K562 (cell line): Measurements from ENCODE around the gene HLF. TPM values are rescaled to one million over a fixed set of nuclear protein-coding genes. Genes with fewer than 3 reads are reported as not detected.

Source experiments
- ATAC-seq: fragments of 200-7000 bp; cut with Tn5 transposase; 3 replicates; pipeline ENCODE4 v1.9.1; 2020; ENCODE audit warnings: moderate library complexity
- BruUV-seq: library from RNA; stranded (reverse); fragments of 400-500 nt; replicated peaks from 2 replicates; lab custom pipeline; 2021; lab: Mats Ljungman, UMichigan
- CTCF ChIA-PET: fragments of 300-600 bp; formaldehyde crosslinking; extraction: SDS; loops from one replicate; lab custom pipeline; 2021; ENCODE audit warnings: low intra/inter-chr PET ratio; lab: Yijun Ruan, JAX
- POLR2A ChIA-PET: fragments of 300-600, 350-650 bp; sonication (Branson Sonifier 250); formaldehyde crosslinking; extraction: SDS; loops from one replicate; lab custom pipeline; 2021; ENCODE audit warnings: antibody characterized with exemption, inconsistent platforms; lab: Yijun Ruan, JAX
- DNase-seq, 4 experiments: peaks; one replicate each; pipeline versions ENCODE4 v3.0.0 to v3.0.0-alpha.2; 2011 to 2018; ENCODE audit warnings: low spot score in 3 of 4, mixed read lengths in 3 of 4; ENCODE audit errors: extremely low read depth in 1 of 4
- FAIRE-seq: peaks from 2 replicates; lab custom pipeline; 2011; peaks lifted over from hg19 to GRCh38; lab: Jason Lieb, UNC
- H2AFZ ChIP-seq: 2 replicates; pipeline ENCODE4 v1.6.0; 2011; ENCODE audit warnings: low read depth, low read length, control low read depth, inconsistent platforms
- H3K27ac ChIP-seq: fragments of 200-600 bp; 3 replicates; pipeline ENCODE4 v1.8.0; 2011; ENCODE audit warnings: low read depth, mild to moderate bottlenecking, control low read depth, inconsistent platforms, low read length, moderate library complexity, mixed read lengths; ENCODE audit errors: extremely low read depth
- H3K27me3 ChIP-seq, 2 experiments: fragments of 300-600 bp in 1 of 2; 2 replicates in 1 of 2; 3 replicates in 1 of 2; pipeline versions ENCODE4 v1.6.0 to v1.8.0; 2011; ENCODE audit warnings: inconsistent platforms in 2 of 2, low read length in 2 of 2, mild to moderate bottlenecking in 1 of 2, mixed read lengths in 1 of 2, moderate library complexity in 1 of 2; ENCODE audit not compliant: control insufficient read depth in 2 of 2, insufficient read depth in 2 of 2
- H3K36me3 ChIP-seq: fragments of 300-600 bp; 3 replicates; pipeline ENCODE4 v1.8.0; 2011; ENCODE audit warnings: mild to moderate bottlenecking, low read length, inconsistent platforms; ENCODE audit not compliant: control insufficient read depth, insufficient read depth
- H3K4me1 ChIP-seq, 2 experiments: fragments of 200-600 bp in 1 of 2; replicated peaks in 1 of 2; 2 replicates in 1 of 2; 3 replicates in 1 of 2; pipeline versions ENCODE4 v1.5.1 to v1.8.0; 2011; ENCODE audit warnings: inconsistent platforms in 2 of 2, low read length in 2 of 2, mild to moderate bottlenecking in 1 of 2, mixed read lengths in 1 of 2, moderate library complexity in 1 of 2; ENCODE audit not compliant: control insufficient read depth in 2 of 2, insufficient read depth in 2 of 2
- H3K4me2 ChIP-seq: 2 replicates; pipeline ENCODE4 v1.6.1; 2011; ENCODE audit warnings: low read length, control low read depth, inconsistent platforms, mixed read lengths; ENCODE audit not compliant: insufficient read depth
- H3K4me3 ChIP-seq: fragments of 200-600 bp; sonication (generic), shearing (Covaris generic); 2 replicates; pipeline ENCODE4 v1.5.1; 2016; ENCODE audit warnings: control low read depth, inconsistent platforms
- H3K79me2 ChIP-seq: fragments of 200-600 bp; 3 replicates; pipeline ENCODE4 v1.8.0; 2011; ENCODE audit warnings: low read length, inconsistent platforms; ENCODE audit not compliant: control insufficient read depth, insufficient read depth
- H3K9ac ChIP-seq, 2 experiments: 2 replicates each; pipeline versions ENCODE4 v1.6.0 to v1.6.1; 2011; ENCODE audit warnings: low read depth in 2 of 2, low read length in 2 of 2, control low read depth in 1 of 2, inconsistent platforms in 1 of 2, mild to moderate bottlenecking in 1 of 2, mixed read lengths in 1 of 2; ENCODE audit not compliant: insufficient read depth in 1 of 2
- H3K9me1 ChIP-seq: one replicate; pipeline ENCODE4 v1.6.0; 2011; ENCODE audit warnings: inconsistent platforms, mild to moderate bottlenecking, low read length, moderate library complexity; ENCODE audit not compliant: control insufficient read depth, insufficient read depth
- H3K9me3 ChIP-seq: replicated peaks from 2 replicates; pipeline ENCODE4 v1.5.1; 2011; ENCODE audit warnings: low read depth, low read length, inconsistent platforms; ENCODE audit not compliant: control insufficient read depth, insufficient read depth
- H4K20me1 ChIP-seq: replicated peaks from 2 replicates; pipeline ENCODE4 v1.6.1; 2011; ENCODE audit warnings: low read length, inconsistent platforms, mixed read lengths; ENCODE audit not compliant: control insufficient read depth, insufficient read depth
- ATF1 ChIP-seq, 2 experiments: fragments of 450-650 bp in 1 of 2; IDR thresholded peaks; 2 replicates each; pipeline ENCODE4 v1.6.1; 2016; ENCODE audit warnings: missing compliant biosample characterization in 1 of 2, missing genetic modification characterization in 1 of 2
- CC2D1A ChIP-seq: fragments of 450-650 bp; IDR thresholded peaks from 2 replicates; pipeline ENCODE4 v1.6.1; 2017; ENCODE audit warnings: mild to moderate bottlenecking
- CEBPB ChIP-seq: fragments of 450-650 bp; IDR thresholded peaks from 2 replicates; pipeline ENCODE4 v1.6.1; 2016; ENCODE audit warnings: missing genetic modification characterization, missing compliant biosample characterization
- ELF1 ChIP-seq: fragments of 200-800 bp; sonication (Bioruptor generic); IDR thresholded peaks from 2 replicates; pipeline ENCODE4 v1.6.1; 2016; ENCODE audit warnings: missing genetic modification characterization, missing compliant biosample characterization
- ELF4 ChIP-seq: fragments of 450-650 bp; formaldehyde crosslinking; IDR thresholded peaks from 2 replicates; pipeline ENCODE4 v1.4.0; 2022; ENCODE audit warnings: missing genetic modification characterization
- ESRRA ChIP-seq: fragments of 450-650 bp; IDR thresholded peaks from 2 replicates; pipeline ENCODE4 v1.6.1; 2014; ENCODE audit warnings: low read depth, mild to moderate bottlenecking, moderate library complexity, borderline replicate concordance
- JUND ChIP-seq, 2 experiments: IDR thresholded peaks; 2 replicates in 1 of 2; 3 replicates in 1 of 2; pipeline ENCODE4 v1.6.1; 2011; ENCODE audit warnings: borderline replicate concordance in 2 of 2, low read depth in 2 of 2, low read length in 2 of 2, improper control_type of control experiment in 1 of 2, missing biosample characterization in 1 of 2, missing genetic modification characterization in 1 of 2, missing genetic modification reagents in 1 of 2
- NCOA6 ChIP-seq: fragments of 450-650 bp; IDR thresholded peaks from 2 replicates; pipeline ENCODE4 v1.6.1; 2017; ENCODE audit warnings: mild to moderate bottlenecking
- NR2C2 ChIP-seq, 2 experiments: fragments of 200-800 bp in 1 of 2; sonication (Bioruptor generic) in 1 of 2; sonication (generic) in 1 of 2; formaldehyde crosslinking in 1 of 2; IDR thresholded peaks; 2 replicates each; pipeline versions ENCODE4 v1.6.1 to v1.8.0; 2016 to 2022; ENCODE audit warnings: mild to moderate bottlenecking in 1 of 2, missing compliant biosample characterization in 1 of 2, missing genetic modification characterization in 1 of 2, missing genetic modification reagents in 1 of 2
- NR4A1 ChIP-seq, 2 experiments: fragments of 250-450 bp in 1 of 2; fragments of 450-650 bp in 1 of 2; sonication (Bioruptor Pico) in 1 of 2; IDR thresholded peaks; 2 replicates each; pipeline versions ENCODE4 v1.4.0 to v1.6.1; 2016 to 2020; ENCODE audit warnings: mild to moderate bottlenecking in 2 of 2, missing compliant biosample characterization in 1 of 2, missing genetic modification characterization in 1 of 2, moderate library complexity in 1 of 2
- PHB ChIP-seq: fragments of 250-450 bp; sonication (Bioruptor Pico); IDR thresholded peaks from 2 replicates; pipeline ENCODE4 v1.5.0; 2021
- SOX6 ChIP-seq: fragments of 450-650 bp; IDR thresholded peaks from 2 replicates; pipeline ENCODE4 v1.6.1; 2014; ENCODE audit warnings: mild to moderate bottlenecking
- STAT5B ChIP-seq: fragments of 250-450 bp; sonication (Bioruptor Pico); IDR thresholded peaks from 2 replicates; pipeline ENCODE4 v1.8.0; 2021; ENCODE audit warnings: mild to moderate bottlenecking, inconsistent platforms
- TAF1 ChIP-seq: IDR thresholded peaks from 2 replicates; pipeline ENCODE4 v1.6.1; 2011; ENCODE audit warnings: mild to moderate bottlenecking, low read length, moderate library complexity; ENCODE audit not compliant: insufficient read depth, control insufficient read depth, severe bottlenecking; ENCODE audit errors: extremely low read depth
- TEAD1 ChIP-seq, 2 experiments: fragments of 450-650 bp in 1 of 2; sonication (generic) in 1 of 2; formaldehyde crosslinking; IDR thresholded peaks; 2 replicates each; pipeline versions ENCODE4 v1.4.0 to v1.8.0; 2020 to 2022; ENCODE audit warnings: mild to moderate bottlenecking in 2 of 2, missing genetic modification reagents in 1 of 2
- ZNF354B ChIP-seq: fragments of 250-450 bp; sonication (Bioruptor Pico); IDR thresholded peaks from 2 replicates; pipeline ENCODE4 v1.4.0; 2020
- ZNF445 ChIP-seq: fragments of 250-450 bp; sonication (Bioruptor Pico); IDR thresholded peaks from 2 replicates; pipeline ENCODE4 v1.4.0; 2020; ENCODE audit warnings: low read depth, mild to moderate bottlenecking, moderate library complexity
- ZNF766 ChIP-seq: fragments of 200-800 bp; sonication (Bioruptor generic); conservative IDR thresholded peaks from 2 replicates; pipeline ENCODE4 v1.6.1; 2016; ENCODE audit warnings: missing genetic modification characterization, missing compliant biosample characterization
- WGBS: fragments of 100-300 bp; shearing (Covaris generic); methylation state at CpG from one replicate; pipeline ENCODE4 v1.1.6; 2016; ENCODE audit warnings: low coverage, mixed read lengths; ENCODE audit not compliant: insufficient coverage; ENCODE audit errors: missing lambda C conversion rate; 5-methylcytosine and 5-hydroxymethylcytosine counted together
- in situ Hi-C: fragments of 300-500 bp; cut with MboI; formaldehyde crosslinking; loops from 4 replicates; pipeline ENCODE4 v1.15.0; 2018; ENCODE audit warnings: inconsistent platforms, mixed read lengths
- intact Hi-C: fragments of 100-400 bp; cut with micrococcal nuclease; formaldehyde crosslinking; loops from 2 replicates; pipeline ENCODE4 v1.14.2; 2022
- polyA plus RNA-seq, 8 experiments: library from polyadenylated mRNA; depleted of rRNA in 4 of 8; stranded (reverse) in 5 of 8; unstranded in 3 of 8; fragments of >200 nt; fragmentation: Nextera tagmentation in 2 of 8; fragmentation: Illumina TruSeq in 1 of 8; extraction: Ambion mirVana in 2 of 8; extraction: Trizol in 1 of 8; gene quantifications; 2 replicates each; pipeline versions ENCODE4 v1.2.1 to v1.2.3, GENCODE V29; 2011 to 2014; ENCODE audit warnings: inconsistent platforms in 1 of 8, missing spikeins in 1 of 8
- total RNA-seq, 7 experiments: library from RNA; depleted of rRNA in 6 of 7; stranded (reverse); fragments of >200 nt in 6 of 7; fragmentation: Illumina TruSeq in 2 of 7; extraction: Trizol in 2 of 7; gene quantifications; 2 replicates each; pipeline versions ENCODE4 v1.2.1 to v1.2.3, GENCODE V29; 2011 to 2021; ENCODE audit warnings: low replicate concordance in 1 of 7
- TF ChIP-seq, protein P1 (sequence below), 3 experiments: fragments of 200-800 bp in 1 of 3; sonication (Bioruptor generic) in 1 of 3; sonication (generic) in 1 of 3; formaldehyde crosslinking in 1 of 3; IDR thresholded peaks; 2 replicates each; pipeline versions ENCODE4 v1.6.1 to v1.8.0; 2016 to 2022; ENCODE audit warnings: mild to moderate bottlenecking in 2 of 3, missing compliant biosample characterization in 2 of 3, missing genetic modification characterization in 2 of 3, missing genetic modification reagents in 1 of 3

HLF gene
- total and polyA plus RNA-seq, 9 of the 15 experiments (the other 6 are each of a cell fraction or from before 2014, with no cell fraction given): 0.03 to 0.24 (median 0.09) TPM

DNA sequence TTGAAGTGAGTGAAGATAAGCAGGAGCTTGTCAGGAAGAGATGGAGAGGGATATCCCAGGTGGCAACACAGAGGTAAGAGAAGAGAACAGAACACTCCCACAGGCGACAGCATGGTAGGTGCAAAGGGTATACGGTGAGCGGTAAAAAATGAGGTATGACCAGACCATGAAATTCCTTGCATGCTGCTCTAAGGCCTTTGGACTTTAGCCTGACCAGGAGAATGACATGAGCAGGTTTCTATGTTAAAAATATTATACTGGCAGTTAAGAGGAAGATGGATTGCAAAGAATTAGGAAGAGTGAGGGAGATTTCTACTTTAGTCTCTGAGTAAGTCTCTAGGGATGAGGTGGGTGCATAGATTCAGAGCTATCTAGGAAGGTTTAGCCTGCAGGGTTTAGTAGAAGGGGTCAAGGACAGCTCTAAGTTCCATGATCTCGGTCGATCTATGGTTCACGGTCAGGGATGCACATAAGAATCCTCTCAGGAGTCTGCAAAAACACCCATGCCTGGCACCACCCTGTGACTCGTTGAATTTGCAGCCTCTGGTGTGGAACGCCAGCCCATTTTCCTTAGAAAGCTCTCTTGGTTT is 65.7 kb downstream of the HLF start (continued):
- TF ChIP-seq TAF1 (no peak), ZNF445 (CRISPR knock-in tag) (no peak), ELF4 (CRISPR knock-in tag) (no peak), ZNF354B (CRISPR knock-in tag) (no peak), JUND (IDR thresholded peaks at IDR 0.05; ENCODE audit: borderline replicate concordance, low read depth, low read length) (no peak), JUND (tag; IDR thresholded peaks at IDR 0.05; ENCODE audit: borderline replicate concordance, low read depth, low read length) (no peak), ATF1 (CRISPR knock-in tag; IDR thresholded peaks at IDR 0.05) (no peak), ATF1 (tag; IDR thresholded peaks at IDR 0.05) (no peak)

DNA sequence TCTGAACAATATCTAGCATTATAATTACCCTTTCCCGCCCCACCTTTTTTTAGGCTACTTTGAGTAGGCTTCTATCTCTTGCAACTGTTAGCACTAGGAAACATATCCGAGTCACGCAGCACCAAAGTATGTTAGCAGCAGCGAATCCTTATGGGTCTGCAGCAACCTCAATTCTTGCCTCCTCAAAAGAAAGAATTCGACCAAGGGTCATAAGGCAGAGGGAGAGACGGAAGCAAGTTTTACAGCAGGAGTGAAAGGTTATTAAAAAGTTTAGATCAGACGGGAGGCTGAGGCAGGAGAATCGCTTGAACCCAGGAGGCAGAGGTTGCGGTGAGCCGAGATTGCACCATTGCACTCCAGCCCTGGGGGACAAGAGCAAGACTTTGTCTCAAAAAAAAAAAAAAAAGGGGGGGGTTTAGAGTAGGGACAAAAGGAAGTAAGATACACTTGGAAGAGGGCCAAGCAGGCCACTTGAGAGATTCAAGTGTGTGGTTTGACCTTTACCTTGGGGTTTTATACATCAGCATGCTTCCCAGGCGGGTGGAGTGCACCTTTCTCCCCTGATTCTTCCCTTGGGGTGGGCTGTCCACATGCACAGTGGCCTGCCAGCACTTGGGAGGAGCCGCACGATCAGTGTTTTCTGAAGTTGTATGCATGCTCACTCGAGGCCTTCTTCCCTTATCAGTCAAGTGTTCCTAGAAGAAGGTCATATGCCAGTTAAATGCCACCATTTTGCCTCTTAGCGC is 67.7 kb downstream of the HLF start:
- H3K79me2 ChIP-seq: no peaks in the 10 kb centered on the region
- intact Hi-C loops: no loop called here
- no peaks in the 10 kb centered on the region for H3K36me3 ChIP-seq
- H4K20me1 ChIP-seq: no peaks in the 10 kb centered on the region
- H2AFZ ChIP-seq: 0 out of 2 replicates have a peak overlapping the region, but pooled peaks have one; percentile 9
- ATAC-seq: peak; percentile 64
- H3K27ac ChIP-seq: no peak overlapping the region
- ChIA-PET POLR2A (no interaction called here), CTCF (no interaction called here)
- BruUV-seq: no TSS peak
- peak; percentile 52 for FAIRE-seq
- no peaks in the 10 kb centered on the region for H3K27me3 ChIP-seq
- no peak overlapping the region for H3K9ac ChIP-seq
- H3K9me3 ChIP-seq: no peaks in the 10 kb centered on the region
- H3K4me1 ChIP-seq: peaks cover 7 to 11% of the 10 kb centered on the region in 2 experiments
- no peak overlapping the region for H3K4me3 ChIP-seq
- DNase-seq: peak in 1 of 4 experiments; percentile 64
- in situ Hi-C loops: no loop called here
- WGBS: 18% methylated on average over 15 of the region's 15 CpGs
- H3K4me2 ChIP-seq: no peak overlapping the region
- no peaks in the 10 kb centered on the region for H3K9me1 ChIP-seq
- no peak for TF ChIP-seq STAT5B (CRISPR knock-in tag)
- TF ChIP-seq, protein P1, sequence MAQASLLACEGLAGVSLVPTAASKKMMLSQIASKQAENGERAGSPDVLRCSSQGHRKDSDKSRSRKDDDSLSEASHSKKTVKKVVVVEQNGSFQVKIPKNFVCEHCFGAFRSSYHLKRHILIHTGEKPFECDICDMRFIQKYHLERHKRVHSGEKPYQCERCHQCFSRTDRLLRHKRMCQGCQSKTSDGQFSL (CRISPR knock-in tag; IDR thresholded peaks at IDR 0.05): 0 out of 2 replicates have a peak, but pooled peaks have one; percentile 16
- TF ChIP-seq, protein P1 (tag; IDR thresholded peaks at IDR 0.05): no peak
- 0 out of 2 replicates have a peak, but pooled peaks have one; percentile 21 for TF ChIP-seq ELF1 (tag)
- 0 out of 2 replicates have a peak, but pooled peaks have one; percentile 10 for TF ChIP-seq CEBPB (tag)
- TF ChIP-seq NR4A1 (CRISPR knock-in tag; IDR thresholded peaks at IDR 0.05): no peak
- no peak for TF ChIP-seq NR4A1 (tag; IDR thresholded peaks at IDR 0.05)
- TF ChIP-seq ESRRA: peak; percentile 53
- peak; percentile 11; the same call in 1 of the 2 replicates for TF ChIP-seq SOX6
- TF ChIP-seq TEAD1 (CRISPR knock-in tag; IDR thresholded peaks at IDR 0.05): no peak
- TF ChIP-seq PHB: no peak
- no peak for TF ChIP-seq ZNF766 (CRISPR knock-in tag)
- no peak for TF ChIP-seq NR2C2 (CRISPR knock-in tag; IDR thresholded peaks at IDR 0.05)
- TF ChIP-seq NR2C2 (tag; IDR thresholded peaks at IDR 0.05): peak; percentile 62; the same call in 1 of the 2 replicates
- TF ChIP-seq CC2D1A: no peak
- no peak for TF ChIP-seq NCOA6
